Measurements from ENCODE around the gene JMJD7. TPM values are rescaled to one million over a fixed set of nuclear protein-coding genes. Genes with fewer than 3 reads are reported as not detected.

Gene JMJD7
- total and polyA plus RNA-seq, 9 donors, result 5.1 to 11.1 (median 8.2) TPM

DNA sequence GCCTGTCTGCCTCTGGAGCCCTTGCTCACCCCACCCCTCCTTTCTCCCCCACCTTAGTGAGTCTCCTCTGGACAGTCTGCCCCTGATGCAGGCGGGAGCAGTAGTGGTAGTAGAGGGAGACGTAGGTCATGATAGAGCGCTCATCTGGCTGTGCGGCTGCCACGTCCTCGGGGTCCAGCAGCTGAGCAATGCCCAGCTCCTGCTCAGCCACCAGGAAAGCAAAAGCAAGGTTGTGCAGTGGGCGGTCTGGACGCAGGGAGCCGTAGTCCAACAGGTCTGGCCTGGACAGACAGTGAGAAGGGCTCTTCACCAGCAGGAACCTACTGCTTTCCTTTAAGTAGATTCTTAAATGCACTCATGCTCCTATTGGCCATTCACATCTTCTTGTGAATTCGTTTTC lies 59.3 kb downstream of the JMJD7 start:
- Histone ChIP-seq H3K4me1 (ENCODE audit: control insufficient read depth, insufficient read depth, low read length) (peaks cover 32% of the 10 kb centered on the region), H3K4me3 (ENCODE audit: low read length) (no peak overlapping the region), H3K36me3 (ENCODE audit: control insufficient read depth, insufficient read depth, low read length) (peaks cover 5% of the 10 kb centered on the region), H3K27me3 (ENCODE audit: control insufficient read depth, insufficient read depth, low read length) (no peaks in the 10 kb centered on the region), H3K9me3 (replicated peaks; ENCODE audit: control insufficient read depth, low read depth, low read length) (no peaks in the 10 kb centered on the region), H3K27ac (ENCODE audit: low read length) (no peak overlapping the region)
- 90% methylated on average over 8 of the region's 10 CpGs for WGBS (ENCODE audit: insufficient coverage)
- no peak for DNase-seq

Other genes with a start within 250 kb of the JMJD7 start
- gene MGA, start 167.7 kb upstream of the JMJD7 start, total RNA-seq, result 57.8 TPM
- 10 to 100 TPM; 11.0 to 26.0 (median 20.4) TPM for gene MGA, start 167.7 kb upstream of the JMJD7 start, polyA plus RNA-seq (ENCODE audit: insufficient read depth in 1 of 8, insufficient read length in 8 of 8, low replicate concordance in 1 of 8)
- 14.4 TPM for gene MAPKBP1, start 53.6 kb upstream of the JMJD7 start, total RNA-seq
- 10 to 100 TPM in 4 of 8 donors, 1 to 10 TPM in 4; 7.4 to 13.5 (median 9.9) TPM for gene MAPKBP1, start 53.6 kb upstream of the JMJD7 start, polyA plus RNA-seq (ENCODE audit: insufficient read depth in 1 of 8, insufficient read length in 8 of 8, low replicate concordance in 1 of 8)
- gene PLA2G4B, start 10.8 kb downstream of the JMJD7 start, total RNA-seq, result 7.2 TPM
- gene PLA2G4B, start 10.8 kb downstream of the JMJD7 start, polyA plus RNA-seq (ENCODE audit: insufficient read depth in 1 of 8, insufficient read length in 8 of 8, low replicate concordance in 1 of 8), result 10 to 100 TPM in 2 of 8 donors, 1 to 10 TPM in 6; 3.4 to 11.7 (median 7.2) TPM
- gene SPTBN5, start 66.0 kb downstream of the JMJD7 start, total RNA-seq, result 6.3 TPM
- gene SPTBN5, start 66.0 kb downstream of the JMJD7 start, polyA plus RNA-seq (ENCODE audit: insufficient read depth in 1 of 8, insufficient read length in 8 of 8, low replicate concordance in 1 of 8), result 1 to 10 TPM; 1.8 to 9.4 (median 4.1) TPM
- gene EHD4, start 144.5 kb downstream of the JMJD7 start, total RNA-seq, result 23.1 TPM
- 10 to 100 TPM; 26.8 to 38.8 (median 31.0) TPM for gene EHD4, start 144.5 kb downstream of the JMJD7 start, polyA plus RNA-seq (ENCODE audit: insufficient read depth in 1 of 8, insufficient read length in 8 of 8, low replicate concordance in 1 of 8)
- gene PLA2G4E, start 192.9 kb downstream of the JMJD7 start, total RNA-seq, result 0.80 TPM
- 1 to 10 TPM in 5 of 8 donors, under 1 TPM in 3; 0.44 to 2.3 (median 1.0) TPM for gene PLA2G4E, start 192.9 kb downstream of the JMJD7 start, polyA plus RNA-seq (ENCODE audit: insufficient read depth in 1 of 8, insufficient read length in 8 of 8, low replicate concordance in 1 of 8)